Spinal cord (tissue), 10 donors: ENCODE measurements around the gene TST. TPM values are rescaled to one million over a fixed set of nuclear protein-coding genes. Genes with fewer than 3 reads are reported as not detected.

ENCODE experiments used
- DNase-seq, 6 donors: peaks; one replicate each; pipeline versions ENCODE4 v3.0.0 to v3.0.0-alpha.2; 2013 to 2015; ENCODE audit warnings: low spot score in 6 of 6, low read depth in 4 of 6
- H3K27ac ChIP-seq: one replicate; pipeline ENCODE4 v1.5.1; 2013; ENCODE audit warnings: low read depth, low read length, control low read depth
- H3K27me3 ChIP-seq: one replicate; pipeline ENCODE4 v1.6.1; 2013; ENCODE audit warnings: low read length; ENCODE audit not compliant: control insufficient read depth, insufficient read depth
- H3K36me3 ChIP-seq: one replicate; pipeline ENCODE4 v1.6.1; 2013; ENCODE audit warnings: low read length; ENCODE audit not compliant: control insufficient read depth, insufficient read depth
- H3K4me1 ChIP-seq: one replicate; pipeline ENCODE4 v1.6.1; 2013; ENCODE audit warnings: low read length; ENCODE audit not compliant: control insufficient read depth, insufficient read depth
- H3K4me3 ChIP-seq: one replicate; pipeline ENCODE4 v1.5.1; 2013; ENCODE audit warnings: low read depth, low read length, control low read depth
- H3K9me3 ChIP-seq: one replicate; pipeline ENCODE4 v1.6.1; 2013; ENCODE audit warnings: low read length; ENCODE audit not compliant: control insufficient read depth, insufficient read depth
- WGBS: methylation state at CpG from one replicate; pipeline ENCODE4 v1.1.5; 2013; ENCODE audit warnings: missing lambda C conversion rate; ENCODE audit not compliant: insufficient coverage; 5-methylcytosine and 5-hydroxymethylcytosine counted together
- polyA plus RNA-seq, 2 donors: library from polyadenylated mRNA; unstranded; fragments of 120-200 nt; gene quantifications; one replicate each; pipeline ENCODE4 v1.2.1, GENCODE V29; 2013; ENCODE audit not compliant: insufficient read length in 2 of 2
- total RNA-seq, 2 donors: library from RNA; depleted of rRNA in 1 of 2; stranded (reverse); fragments of 120-200 nt in 1 of 2; fragments of >200 nt in 1 of 2; gene quantifications; one replicate each; pipeline versions ENCODE4 v1.2.3 to v1.2.4, GENCODE V29; 2013 to 2014
- donor health status: healthy.

Gene TST
- total and polyA plus RNA-seq, 4 donors: 13.6 to 45.7 (median 21.2) TPM

DNA sequence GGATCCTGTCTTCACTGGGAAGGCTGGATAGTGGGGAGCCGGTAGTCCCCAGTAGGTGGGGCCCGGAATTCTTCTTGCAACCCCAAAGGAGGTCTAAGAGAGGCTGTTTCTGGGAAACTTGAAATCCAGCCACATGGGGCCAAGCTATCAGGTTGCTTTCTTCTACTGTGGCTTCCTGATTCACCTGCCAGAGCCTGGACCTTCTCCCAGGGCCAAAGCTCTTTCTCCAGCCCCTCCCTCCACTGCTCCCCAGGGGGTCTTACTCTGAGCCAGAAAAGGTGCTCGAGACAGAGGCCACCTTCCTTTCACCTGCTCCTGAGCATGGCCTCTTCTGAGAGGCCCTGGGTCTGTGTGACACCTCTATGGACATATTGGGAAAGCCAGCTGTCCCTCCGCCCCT is 9.1 kb downstream of the TST start:
- no peaks in the 10 kb centered on the region for H3K9me3 ChIP-seq
- WGBS: 92% methylated on average over 4 of the region's 4 CpGs
- H3K4me1 ChIP-seq: peaks cover 24% of the 10 kb centered on the region
- no peaks in the 10 kb centered on the region for H3K27me3 ChIP-seq
- no peak for DNase-seq
- no peak overlapping the region for H3K27ac ChIP-seq
- H3K36me3 ChIP-seq: peaks cover 7% of the 10 kb centered on the region
- H3K4me3 ChIP-seq: no peak overlapping the region

- Histone ChIP-seq H3K4me1 (peaks cover 19% of the 10 kb centered on the region), H3K4me3 (no peak overlapping the region), H3K36me3 (peaks cover 7% of the 10 kb centered on the region), H3K27me3 (no peaks in the 10 kb centered on the region), H3K9me3 (no peaks in the 10 kb centered on the region), H3K27ac (no peak overlapping the region)
- no peak for DNase-seq
- 95% methylated on average over 2 of the region's 2 CpGs for WGBS
These were observed 9.8 kb downstream of the TST start for GRCh38 chr22:37009490-37009889.

- WGBS: no CpG with 5 or more reads among the region's 2 CpGs
- H3K9me3 ChIP-seq: no peaks in the 10 kb centered on the region
- H3K36me3 ChIP-seq: peaks cover 7% of the 10 kb centered on the region
- no peak overlapping the region for H3K27ac ChIP-seq
- no peak for DNase-seq
- H3K27me3 ChIP-seq: no peaks in the 10 kb centered on the region
- no peak overlapping the region for H3K4me3 ChIP-seq
- peaks cover 12% of the 10 kb centered on the region for H3K4me1 ChIP-seq
These were observed 10.9 kb downstream of the TST start for GRCh38 chr22:37008365-37008764.

DNA sequence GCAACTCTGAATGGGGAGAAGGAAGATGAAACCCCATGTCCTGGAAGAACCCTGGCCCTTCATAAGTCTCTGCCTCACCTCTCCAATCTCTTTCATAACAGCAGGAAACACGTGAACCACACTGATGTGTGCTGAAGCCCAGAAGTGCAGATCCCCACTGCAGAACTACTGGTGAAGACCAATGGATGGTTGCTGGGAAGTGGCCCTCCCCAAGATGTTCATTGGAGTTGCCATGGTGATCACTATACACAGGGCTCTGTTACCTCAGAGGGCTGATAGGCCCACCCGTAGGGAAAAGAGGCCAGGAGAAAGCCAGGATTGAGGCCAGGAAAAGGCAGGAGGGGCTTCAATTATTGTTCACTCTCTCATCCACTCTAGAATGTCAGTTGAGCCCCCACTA is 11.6 kb downstream of the TST start:
- H3K9me3 ChIP-seq: no peaks in the 10 kb centered on the region
- no peak overlapping the region for H3K27ac ChIP-seq
- H3K4me1 ChIP-seq: peaks cover 9% of the 10 kb centered on the region
- no peak overlapping the region for H3K4me3 ChIP-seq
- H3K36me3 ChIP-seq: peaks cover 7% of the 10 kb centered on the region
- 0% methylated on average over 1 of the region's 2 CpGs for WGBS
- DNase-seq: no peak
- H3K27me3 ChIP-seq: no peaks in the 10 kb centered on the region

DNA sequence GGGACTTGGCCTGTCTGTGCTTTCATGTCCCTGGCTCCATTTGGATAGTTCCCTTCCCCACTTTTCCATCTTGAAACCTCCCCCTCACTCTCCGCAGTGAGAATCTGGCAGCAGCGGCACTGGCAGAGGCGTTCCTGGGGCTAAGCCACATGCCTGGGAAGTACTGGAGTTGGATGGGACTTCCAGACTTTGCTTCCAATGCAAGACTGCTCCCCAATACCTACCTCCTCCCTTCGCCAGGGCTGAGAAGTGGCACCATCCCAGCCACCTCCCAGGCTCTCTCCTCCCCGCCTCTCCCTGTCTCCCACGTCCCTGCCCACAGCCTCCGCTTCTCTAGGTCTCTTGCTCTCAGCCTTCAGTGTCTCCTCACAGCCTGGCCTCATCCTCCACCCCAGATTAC is 16.6 kb downstream of the TST start:
- WGBS: 70% methylated on average over 3 of the region's 7 CpGs
- no peak overlapping the region for H3K4me3 ChIP-seq
- no peaks in the 10 kb centered on the region for H3K36me3 ChIP-seq
- no peaks in the 10 kb centered on the region for H3K4me1 ChIP-seq
- peak in 1 of 6 donors; percentile 59 for DNase-seq
- no peaks in the 10 kb centered on the region for H3K27me3 ChIP-seq
- H3K27ac ChIP-seq: no peak overlapping the region
- no peaks in the 10 kb centered on the region for H3K9me3 ChIP-seq

- DNase-seq: no peak
- Histone ChIP-seq H3K9me3 (no peaks in the 10 kb centered on the region), H3K36me3 (no peaks in the 10 kb centered on the region), H3K27ac (no peak overlapping the region), H3K4me1 (no peaks in the 10 kb centered on the region), H3K27me3 (no peaks in the 10 kb centered on the region), H3K4me3 (no peak overlapping the region)
- 73% methylated on average over 10 of the region's 12 CpGs for WGBS
These were observed 17.4 kb downstream of the TST start for GRCh38 chr22:37001826-37002225.

- Histone ChIP-seq H3K27me3 (no peaks in the 10 kb centered on the region), H3K4me1 (no peaks in the 10 kb centered on the region), H3K4me3 (no peak overlapping the region), H3K36me3 (no peaks in the 10 kb centered on the region), H3K27ac (no peak overlapping the region), H3K9me3 (no peaks in the 10 kb centered on the region)
- 93% methylated on average over 8 of the region's 11 CpGs for WGBS
- DNase-seq: no peak
These were observed 18.3 kb downstream of the TST start for GRCh38 chr22:37000676-37001534.

DNA sequence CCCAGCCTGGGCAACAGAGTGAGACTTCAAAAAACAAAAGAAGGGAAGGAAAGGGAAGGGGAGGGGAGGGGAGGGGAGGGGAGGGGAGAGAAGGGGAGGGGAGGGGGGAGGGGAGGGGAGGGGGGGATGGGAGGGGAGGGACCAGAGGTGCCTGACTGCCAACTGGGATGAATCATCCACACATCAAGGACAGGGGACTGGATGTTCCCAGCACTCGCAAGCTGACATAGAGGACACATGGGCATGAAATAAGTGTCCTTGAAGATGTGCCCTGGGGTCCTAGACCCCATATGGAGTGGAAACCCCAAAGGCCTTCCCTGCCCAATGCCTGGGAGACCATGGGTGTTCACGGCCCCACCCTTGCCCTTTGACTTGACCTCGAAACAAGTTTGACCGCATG is 19.8 kb downstream of the TST start:
- Histone ChIP-seq H3K4me1 (no peaks in the 10 kb centered on the region), H3K27ac (no peak overlapping the region), H3K36me3 (no peaks in the 10 kb centered on the region), H3K9me3 (no peaks in the 10 kb centered on the region), H3K27me3 (no peaks in the 10 kb centered on the region), H3K4me3 (no peak overlapping the region)
- DNase-seq: no peak
- WGBS: 93% methylated on average over 4 of the region's 4 CpGs

GRCh38 chr22:36998620-36999351 is 20.5 kb downstream of the TST start:
- no peaks in the 10 kb centered on the region for H3K36me3 ChIP-seq
- no peaks in the 10 kb centered on the region for H3K4me1 ChIP-seq
- no peak overlapping the region for H3K4me3 ChIP-seq
- WGBS: 75% methylated on average over 7 of the region's 9 CpGs
- DNase-seq: no peak
- no peaks in the 10 kb centered on the region for H3K9me3 ChIP-seq
- no peak overlapping the region for H3K27ac ChIP-seq
- no peaks in the 10 kb centered on the region for H3K27me3 ChIP-seq

DNA sequence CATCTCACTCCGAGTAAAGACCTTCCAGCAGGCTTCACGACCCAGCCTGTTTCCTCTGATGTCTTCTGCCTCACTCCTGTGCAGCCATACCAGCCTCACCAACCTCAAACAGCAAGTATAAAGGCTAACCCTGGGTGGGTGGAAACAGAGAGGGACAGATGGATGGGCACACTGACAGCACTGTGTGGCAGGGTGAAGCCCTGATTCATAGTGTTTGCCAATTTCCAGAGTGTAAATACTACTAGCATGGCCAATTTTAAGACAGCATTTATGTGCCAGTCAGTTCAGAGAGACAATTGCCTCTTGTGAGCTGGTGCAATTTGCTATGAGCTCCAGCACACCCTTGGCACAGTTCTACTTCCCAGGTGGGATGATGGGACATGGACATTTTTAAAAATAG is 21.5 kb downstream of the TST start:
- Histone ChIP-seq H3K4me1 (no peaks in the 10 kb centered on the region), H3K9me3 (no peaks in the 10 kb centered on the region), H3K36me3 (no peaks in the 10 kb centered on the region), H3K27me3 (no peaks in the 10 kb centered on the region), H3K27ac (no peak overlapping the region), H3K4me3 (no peak overlapping the region)
- DNase-seq: no peak
- no CpG with 5 or more reads among the region's 2 CpGs for WGBS
